Psoas muscle (tissue), 8 donors: ENCODE data around the gene NINL. TPM values are rescaled to one million over a fixed set of nuclear protein-coding genes. Genes with fewer than 3 reads are reported as not detected.

Experiments used
- ATAC-seq, 4 donors: fragments of 200-7000 bp; cut with Tn5 transposase; one replicate each; pipeline ENCODE4 v1.9.1; 2020; ENCODE audit warnings: moderate library complexity in 3 of 4, mild to moderate bottlenecking in 2 of 4
- DNase-seq, 2 donors: peaks; one replicate each; pipeline ENCODE4 v3.0.0-alpha.2; 2020
- H3K27ac ChIP-seq: fragments of 200-600 bp; one replicate; pipeline ENCODE4 v1.8.0; 2022
- H3K27me3 ChIP-seq, 3 donors: fragments of 200-600 bp in 1 of 3; one replicate each; pipeline versions ENCODE4 v1.6.1 to v1.8.0; 2013 to 2022; ENCODE audit warnings: low read length in 2 of 3, mild to moderate bottlenecking in 2 of 3, moderate library complexity in 1 of 3; ENCODE audit not compliant: insufficient read depth in 3 of 3
- H3K36me3 ChIP-seq, 2 donors: fragments of 200-600 bp in 1 of 2; one replicate each; pipeline versions ENCODE4 v1.6.1 to v1.8.0; 2013 to 2022; ENCODE audit warnings: low read depth in 1 of 2, mild to moderate bottlenecking in 1 of 2, moderate library complexity in 1 of 2; ENCODE audit not compliant: insufficient read depth in 1 of 2
- H3K4me1 ChIP-seq: fragments of 200-600 bp; one replicate; pipeline ENCODE4 v1.8.0; 2022
- H3K4me3 ChIP-seq: fragments of 200-600 bp; one replicate; pipeline ENCODE4 v1.8.0; 2022; ENCODE audit warnings: mild to moderate bottlenecking
- H3K9me3 ChIP-seq: fragments of 200-600 bp; one replicate; pipeline ENCODE4 v1.8.0; 2022
- CTCF ChIP-seq: fragments of 200-600 bp; IDR thresholded peaks from one replicate; pipeline ENCODE4 v1.8.0; 2022; ENCODE audit warnings: antibody characterized with exemption
- WGBS, 3 donors: extraction: QIAGEN DNeasy Blood & Tissue Kit; methylation state at CpG; one replicate each; pipeline versions ENCODE4 v1.1.6 to v1.1.7; 2013; 5-methylcytosine and 5-hydroxymethylcytosine counted together
- intact Hi-C, 2 donors: fragments of 100-400 bp; cut with DNase I; formaldehyde crosslinking; loops; one replicate each; pipeline versions ENCODE4 v1.11.0 to v1.14.2; 2022
- polyA plus RNA-seq, 3 donors: library from polyadenylated mRNA; stranded (reverse); fragments of 200-250 nt; gene quantifications; one replicate each; pipeline ENCODE4 v1.2.3, GENCODE V29; 2013
- total RNA-seq, 4 donors: library from RNA; stranded (reverse); fragmentation: NEBNext Ultra II Directional in 2 of 4; extraction: Animal tissue kit (Norgen Biotek cat#: 25700) in 2 of 4; gene quantifications; one replicate each; pipeline versions ENCODE4 v1.2.1 to v1.2.4, GENCODE V29; 2021 to 2023
- donor health status: healthy with polysubstance abuse.
- donor health status: DM: no; HTN: no; CAD: no; lungs with moderate emphysema.
- donor health status: Bipolar disorder and iron deficiency.
- donor health status: healthy.
- donor health status: DM: yes; HTN: yes; CAD: no.
- donor health status: DM: no; HTN: no; CAD: no.
- donor health status: DM: no; HTN: no; CAD: no.
- donor health status: DM: yes; HTN: yes; CAD: no.

NINL gene
- total and polyA plus RNA-seq, 7 donors: 0.22 to 1.3 (median 0.42) TPM

DNA sequence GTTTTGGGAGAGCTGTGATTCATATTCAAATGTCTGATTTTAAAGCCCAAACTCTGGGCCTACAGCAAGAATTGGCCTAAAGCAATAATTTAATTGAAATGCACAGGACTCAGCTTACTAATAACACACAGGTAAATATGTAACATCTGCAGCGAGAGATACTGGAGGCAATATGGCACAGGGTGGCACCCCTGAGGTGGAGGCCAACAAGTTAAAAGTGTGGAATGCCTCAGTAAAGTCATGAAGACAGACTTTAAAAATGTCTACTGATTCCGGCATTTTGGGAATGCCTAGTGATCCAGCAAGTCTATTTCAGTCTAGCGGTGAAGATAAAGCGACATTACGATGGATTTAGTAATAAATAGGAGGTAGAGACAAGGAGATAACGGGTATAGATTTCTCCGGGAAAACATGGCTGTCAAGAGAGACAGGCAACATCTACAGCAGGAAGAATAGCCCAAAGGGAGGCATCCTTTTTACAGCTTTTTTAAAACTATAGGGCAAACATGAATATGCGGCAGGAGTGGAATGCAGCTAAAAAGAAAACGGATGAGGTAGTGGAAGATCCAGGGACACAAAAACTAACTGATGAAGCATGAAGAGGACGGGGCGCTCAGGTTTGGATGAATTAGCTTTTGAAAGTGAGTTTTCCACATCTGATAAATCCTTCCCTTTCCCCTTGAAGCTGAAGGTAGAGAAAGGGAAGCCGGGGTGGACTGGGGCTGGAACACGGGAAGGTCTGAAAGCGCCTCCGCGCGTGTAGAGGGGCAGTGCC lies 37.3 kb upstream of the NINL start:
- Histone ChIP-seq H3K36me3 (no peaks in the 10 kb centered on the region), H3K4me3 (peak overlapping the region; percentile 89), H3K27ac (peak overlapping the region; percentile 92), H3K27me3 (no peaks in the 10 kb centered on the region), H3K9me3 (no peaks in the 10 kb centered on the region), H3K4me1 (peaks cover 10% of the 10 kb centered on the region)
- 38 to 40% (median 39%) methylated on average over 17 of the region's 17 CpGs for WGBS, 3 donors
- TF ChIP-seq CTCF: no peak
- intact Hi-C loops: loop anchor here (5.0 to 10.0 kb wide), 2 partner anchors 65 to 72 kb away; partner anchors contain the start of gene ZNF337 (in 1 of the 2)
- DNase-seq (no peak), ATAC-seq (no peak)

DNA sequence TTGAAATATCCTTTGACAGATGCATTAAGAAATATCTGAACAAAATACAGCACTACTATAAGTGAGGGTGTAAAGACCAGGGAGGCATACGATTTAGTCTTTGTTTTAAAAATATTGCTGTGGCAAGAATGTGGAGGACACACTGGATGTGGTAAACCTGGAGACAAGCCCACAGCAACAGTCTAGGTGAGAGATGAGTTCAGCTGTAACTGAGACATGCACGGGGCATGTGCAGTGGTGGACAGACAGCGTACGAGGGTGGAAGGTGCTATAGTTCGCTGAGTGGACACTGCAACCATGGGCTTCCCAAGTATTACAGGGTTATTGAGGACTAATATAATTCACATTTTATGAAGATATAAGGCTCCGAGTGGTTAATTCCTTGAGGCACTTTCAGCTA lies 36.7 kb upstream of the NINL start:
- Histone ChIP-seq H3K27me3 (no peaks in the 10 kb centered on the region), H3K27ac (no peak overlapping the region), H3K4me1 (peaks cover 10% of the 10 kb centered on the region), H3K36me3 (no peaks in the 10 kb centered on the region), H3K9me3 (no peaks in the 10 kb centered on the region), H3K4me3 (no peak overlapping the region)
- ATAC-seq: no peak
- no peak for TF ChIP-seq CTCF
- no peak for DNase-seq
- 93 to 99% (median 95%) methylated on average over 6 of the region's 6 CpGs for WGBS, 3 donors
- intact Hi-C loops: loop anchor here (5.0 to 10.0 kb wide), 2 partner anchors 65 to 73 kb away; partner anchors contain the start of gene ZNF337 (in 1 of the 2)

- H3K4me3 ChIP-seq: no peak overlapping the region
- peaks cover 10% of the 10 kb centered on the region for H3K4me1 ChIP-seq
- no peaks in the 10 kb centered on the region for H3K27me3 ChIP-seq
- no peak overlapping the region for H3K27ac ChIP-seq
- TF ChIP-seq CTCF: no peak
- peaks cover 2 to 18% of the 10 kb centered on the region in 2 donors for H3K36me3 ChIP-seq
- H3K9me3 ChIP-seq: no peaks in the 10 kb centered on the region
- WGBS, 3 donors: 89 to 94% (median 92%) methylated on average over 3 of the region's 3 CpGs
- ATAC-seq (no peak), DNase-seq (no peak)
- intact Hi-C loops: loop anchor here in 1 of 2 donors (10.0 kb wide), 1 partner anchor 635 kb away; no protein-coding TSS in a partner anchor
Observed at GRCh38 chr20:25619514-25619913, 34.2 kb upstream of the NINL start.

DNA sequence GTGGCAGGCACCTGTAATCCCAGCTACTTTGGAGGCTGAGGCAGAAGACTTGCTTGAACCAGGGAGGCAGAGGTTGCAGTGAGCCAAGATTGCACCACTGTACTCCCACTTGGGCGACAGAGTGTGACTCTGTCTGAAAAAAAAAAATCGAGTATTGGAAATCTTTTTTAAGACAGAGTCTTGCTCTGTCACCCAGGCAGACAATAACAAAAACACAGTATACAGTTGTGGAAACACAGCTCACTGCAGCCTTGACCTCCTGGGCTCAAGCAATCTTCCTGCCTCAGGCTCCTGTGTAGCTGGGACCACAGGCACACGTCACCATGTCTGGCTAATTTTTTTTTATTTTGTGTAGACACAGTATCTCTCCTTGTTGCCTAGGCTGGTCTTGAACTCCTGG lies 23.4 kb upstream of the NINL start:
- no peak for ATAC-seq
- no peak for DNase-seq
- Histone ChIP-seq H3K4me1 (no peaks in the 10 kb centered on the region), H3K9me3 (no peaks in the 10 kb centered on the region), H3K27ac (no peak overlapping the region), H3K36me3 (peaks cover 0 to 6% of the 10 kb centered on the region in 2 donors), H3K4me3 (no peak overlapping the region), H3K27me3 (no peaks in the 10 kb centered on the region)
- no peak for TF ChIP-seq CTCF
- intact Hi-C loops: no loop called here
- WGBS, 3 donors: 81 to 89% (median 86%) methylated on average over 3 of the region's 3 CpGs
